Psoas muscle (tissue), 8 donors: ENCODE results near the gene HSPG2. TPM values are rescaled to one million over a fixed set of nuclear protein-coding genes. Genes with fewer than 3 reads are reported as not detected.

Experiments used
- ATAC-seq, 4 donors: fragments of 200-7000 bp; cut with Tn5 transposase; one replicate each; pipeline ENCODE4 v1.9.1; 2020; ENCODE audit warnings: moderate library complexity in 3 of 4, mild to moderate bottlenecking in 2 of 4
- DNase-seq, 2 donors: peaks; one replicate each; pipeline ENCODE4 v3.0.0-alpha.2; 2020
- H3K27ac ChIP-seq: fragments of 200-600 bp; one replicate; pipeline ENCODE4 v1.8.0; 2022
- H3K27me3 ChIP-seq, 3 donors: fragments of 200-600 bp in 1 of 3; one replicate each; pipeline versions ENCODE4 v1.6.1 to v1.8.0; 2013 to 2022; ENCODE audit warnings: low read length in 2 of 3, mild to moderate bottlenecking in 2 of 3, moderate library complexity in 1 of 3; ENCODE audit not compliant: insufficient read depth in 3 of 3
- H3K36me3 ChIP-seq, 2 donors: fragments of 200-600 bp in 1 of 2; one replicate each; pipeline versions ENCODE4 v1.6.1 to v1.8.0; 2013 to 2022; ENCODE audit warnings: low read depth in 1 of 2, mild to moderate bottlenecking in 1 of 2, moderate library complexity in 1 of 2; ENCODE audit not compliant: insufficient read depth in 1 of 2
- H3K4me1 ChIP-seq: fragments of 200-600 bp; one replicate; pipeline ENCODE4 v1.8.0; 2022
- H3K4me3 ChIP-seq: fragments of 200-600 bp; one replicate; pipeline ENCODE4 v1.8.0; 2022; ENCODE audit warnings: mild to moderate bottlenecking
- H3K9me3 ChIP-seq: fragments of 200-600 bp; one replicate; pipeline ENCODE4 v1.8.0; 2022
- CTCF ChIP-seq: fragments of 200-600 bp; IDR thresholded peaks from one replicate; pipeline ENCODE4 v1.8.0; 2022; ENCODE audit warnings: antibody characterized with exemption
- WGBS, 3 donors: extraction: QIAGEN DNeasy Blood & Tissue Kit; methylation state at CpG; one replicate each; pipeline versions ENCODE4 v1.1.6 to v1.1.7; 2013; 5-methylcytosine and 5-hydroxymethylcytosine counted together
- intact Hi-C, 2 donors: fragments of 100-400 bp; cut with DNase I; formaldehyde crosslinking; loops; one replicate each; pipeline versions ENCODE4 v1.11.0 to v1.14.2; 2022
- polyA plus RNA-seq, 3 donors: library from polyadenylated mRNA; stranded (reverse); fragments of 200-250 nt; gene quantifications; one replicate each; pipeline ENCODE4 v1.2.3, GENCODE V29; 2013
- total RNA-seq, 4 donors: library from RNA; stranded (reverse); fragmentation: NEBNext Ultra II Directional in 2 of 4; extraction: Animal tissue kit (Norgen Biotek cat#: 25700) in 2 of 4; gene quantifications; one replicate each; pipeline versions ENCODE4 v1.2.1 to v1.2.4, GENCODE V29; 2021 to 2023
- donor health status: healthy with polysubstance abuse.
- donor health status: DM: no; HTN: no; CAD: no; lungs with moderate emphysema.
- donor health status: Bipolar disorder and iron deficiency.
- donor health status: healthy.
- donor health status: DM: yes; HTN: yes; CAD: no.
- donor health status: DM: no; HTN: no; CAD: no.
- donor health status: DM: no; HTN: no; CAD: no.
- donor health status: DM: yes; HTN: yes; CAD: no.

The HSPG2 gene
- total and polyA plus RNA-seq, 7 donors = 24.5 to 168 (median 102) TPM

- DNase-seq (no peak), ATAC-seq (no peak)
- Histone ChIP-seq H3K36me3 (peaks cover 0 to 100% of the 10 kb centered on the region in 2 donors), H3K4me3 (no peak overlapping the region), H3K27ac (no peak overlapping the region), H3K9me3 (no peaks in the 10 kb centered on the region), H3K27me3 (no peaks in the 10 kb centered on the region), H3K4me1 (no peaks in the 10 kb centered on the region)
- 93 to 94% (median 94%) methylated on average over 32 to 33 of the region's 33 CpGs for WGBS, 3 donors
- intact Hi-C loops = no loop called here
- no peak for TF ChIP-seq CTCF
Observed at GRCh38 chr1:21851430-21852250, 85.5 kb downstream of the HSPG2 start.

- Histone ChIP-seq H3K4me3 (no peak overlapping the region), H3K36me3 (peaks cover 0 to 100% of the 10 kb centered on the region in 2 donors), H3K27me3 (no peaks in the 10 kb centered on the region), H3K27ac (no peak overlapping the region), H3K4me1 (peaks cover 9% of the 10 kb centered on the region), H3K9me3 (no peaks in the 10 kb centered on the region)
- TF ChIP-seq CTCF = no peak
- 92 to 95% (median 93%) methylated on average over 25 to 30 of the region's 30 CpGs for WGBS, 3 donors
- ATAC-seq (no peak), DNase-seq (no peak)
- intact Hi-C loops = no loop called here
Observed at GRCh38 chr1:21849909-21850576, 87.1 kb downstream of the HSPG2 start.

- WGBS, 3 donors = 92 to 95% (median 92%) methylated on average over 17 of the region's 17 CpGs
- DNase-seq = no peak
- H3K27ac ChIP-seq = no peak overlapping the region
- TF ChIP-seq CTCF = no peak
- H3K9me3 ChIP-seq = no peaks in the 10 kb centered on the region
- no peaks in the 10 kb centered on the region for H3K27me3 ChIP-seq
- peaks cover 0 to 100% of the 10 kb centered on the region in 2 donors for H3K36me3 ChIP-seq
- H3K4me1 ChIP-seq = peaks cover 9% of the 10 kb centered on the region
- no peak overlapping the region for H3K4me3 ChIP-seq
- ATAC-seq = no peak
- intact Hi-C loops = no loop called here
Observed at GRCh38 chr1:21848524-21849174, 88.5 kb downstream of the HSPG2 start.

- intact Hi-C loops = no loop called here
Observed at GRCh38 chr1:21847223-21848205, 89.6 kb downstream of the HSPG2 start.

More at GRCh38 chr1:21847223-21848205, 89.6 kb downstream of the HSPG2 start:
- peaks cover 9% of the 10 kb centered on the region for H3K4me1 ChIP-seq
- H3K27ac ChIP-seq = no peak overlapping the region
- 90 to 93% (median 91%) methylated on average over 47 of the region's 47 CpGs for WGBS, 3 donors
- no peaks in the 10 kb centered on the region for H3K9me3 ChIP-seq
- no peak for TF ChIP-seq CTCF
- H3K36me3 ChIP-seq = peaks cover 3 to 100% of the 10 kb centered on the region in 2 donors
- DNase-seq (peak in 1 of 2 donors; percentile 47), ATAC-seq (no peak)
- no peaks in the 10 kb centered on the region for H3K27me3 ChIP-seq
- H3K4me3 ChIP-seq = no peak overlapping the region
